T follicular helper cell (primary cell): ENCODE measurements around the gene ASB16.

ENCODE experiments used
- DNase-seq: peaks from one replicate; pipeline ENCODE4 v3.0.0-alpha.2; 2020; ENCODE audit warnings: low read depth

ASB16 gene

GRCh38 chr17:44222112-44222869 lies 51.8 kb downstream of the ASB16 start:
- no peak for DNase-seq

- no peak for DNase-seq
These were observed 53.1 kb downstream of the ASB16 start for GRCh38 chr17:44223541-44224071.
